Right ventricle myocardium superior (tissue), 1 donor: ENCODE data around the gene STXBP1. TPM values are rescaled to one million over a fixed set of nuclear protein-coding genes. Genes with fewer than 3 reads are reported as not detected.

Experiments
- ATAC-seq: fragments of 200-7000 bp; cut with Tn5 transposase; one replicate; pipeline ENCODE4 v1.9.1; 2020; ENCODE audit warnings: mild to moderate bottlenecking; ENCODE audit not compliant: poor library complexity
- DNase-seq: peaks from one replicate; pipeline ENCODE4 v3.0.0-alpha.2; 2020
- intact Hi-C: fragments of 100-400 bp; cut with DNase I; formaldehyde crosslinking; loops from one replicate; pipeline ENCODE4 v1.11.2; 2022
- total RNA-seq: library from RNA; stranded (reverse); fragmentation: NEBNext Ultra II Directional; extraction: Animal tissue kit (Norgen Biotek cat#: 25700); gene quantifications from one replicate; pipeline ENCODE4 v1.2.1, GENCODE V29; 2021
- donor health status: DM: no; HTN: yes; CAD: no; lungs with severe emphysema.

The STXBP1 gene
- total RNA-seq, 1 donor from 2014 or later: 50.9 TPM

- ATAC-seq (peak; percentile 78), DNase-seq (no peak)
- intact Hi-C loops: no loop called here
These were observed 25.3 kb downstream of the STXBP1 start for GRCh38 chr9:127637322-127637847.

- intact Hi-C loops: no loop called here
- ATAC-seq (no peak), DNase-seq (no peak)
These were observed 28.9 kb downstream of the STXBP1 start for GRCh38 chr9:127640908-127641545.

GRCh38 chr9:127642082-127642740, 30.1 kb downstream of the STXBP1 start:
- intact Hi-C loops: no loop called here
- no peak for DNase-seq
- ATAC-seq: no peak

- no peak for DNase-seq
- ATAC-seq: peak; percentile 21
- intact Hi-C loops: no loop called here
These were observed 32.2 kb downstream of the STXBP1 start for GRCh38 chr9:127644146-127644827.

GRCh38 chr9:127644943-127645342, 32.9 kb downstream of the STXBP1 start:
- intact Hi-C loops: no loop called here
- DNase-seq: no peak
- ATAC-seq: no peak

GRCh38 chr9:127647451-127647850, 35.4 kb downstream of the STXBP1 start:
- intact Hi-C loops: no loop called here
- no peak for ATAC-seq
- no peak for DNase-seq

- intact Hi-C loops: no loop called here
- no peak for ATAC-seq
These were observed 38.4 kb downstream of the STXBP1 start for GRCh38 chr9:127650518-127650917.

GRCh38 chr9:127651697-127652610, 39.9 kb downstream of the STXBP1 start:
- intact Hi-C loops: no loop called here
- ATAC-seq (peak; percentile 55), DNase-seq (no peak)

More at GRCh38 chr9:127650518-127650917, 38.4 kb downstream of the STXBP1 start:
- no peak for DNase-seq

- no peak for DNase-seq
- intact Hi-C loops: no loop called here
- ATAC-seq: peak; percentile 82
These were observed 40.7 kb downstream of the STXBP1 start for GRCh38 chr9:127652733-127653132.

- intact Hi-C loops: no loop called here
- ATAC-seq (no peak), DNase-seq (no peak)
These were observed 42.5 kb downstream of the STXBP1 start for GRCh38 chr9:127654619-127655018.

GRCh38 chr9:127658428-127658827, 46.4 kb downstream of the STXBP1 start:
- no peak for DNase-seq
- no peak for ATAC-seq
- intact Hi-C loops: no loop called here

- intact Hi-C loops: no loop called here
- no peak for ATAC-seq
These were observed 49.0 kb downstream of the STXBP1 start for GRCh38 chr9:127660886-127661741.

GRCh38 chr9:127662617-127663016, 50.5 kb downstream of the STXBP1 start:
- ATAC-seq (no peak), DNase-seq (no peak)
- intact Hi-C loops: no loop called here

More at GRCh38 chr9:127660886-127661741, 49.0 kb downstream of the STXBP1 start:
- no peak for DNase-seq

- no peak for DNase-seq
- intact Hi-C loops: no loop called here
- ATAC-seq: no peak
These were observed 52.2 kb downstream of the STXBP1 start for GRCh38 chr9:127664324-127664677.

- no peak for DNase-seq
- intact Hi-C loops: no loop called here
- peak; percentile 22 for ATAC-seq
These were observed 52.8 kb downstream of the STXBP1 start for GRCh38 chr9:127664678-127665507.

GRCh38 chr9:127667127-127667844, 55.2 kb downstream of the STXBP1 start:
- DNase-seq: no peak
- intact Hi-C loops: no loop called here
- no peak for ATAC-seq
